IPS-18a (cell line): ENCODE data around the gene CREM.

ENCODE experiments used
- H3K27ac ChIP-seq: one replicate; pipeline ENCODE4 v1.5.1; 2013; ENCODE audit warnings: low read length
- H3K27me3 ChIP-seq: one replicate; pipeline ENCODE4 v1.6.1; 2013; ENCODE audit warnings: mild to moderate bottlenecking, low read length; ENCODE audit not compliant: control insufficient read depth, insufficient read depth
- H3K36me3 ChIP-seq: one replicate; pipeline ENCODE4 v1.6.1; 2013; ENCODE audit warnings: low read depth, low read length; ENCODE audit not compliant: control insufficient read depth
- H3K4me1 ChIP-seq: one replicate; pipeline ENCODE4 v1.6.1; 2013; ENCODE audit warnings: low read depth, low read length; ENCODE audit not compliant: control insufficient read depth
- H3K4me3 ChIP-seq: one replicate; pipeline ENCODE4 v1.5.1; 2013; ENCODE audit warnings: low read length
- H3K9ac ChIP-seq: one replicate; pipeline ENCODE4 v1.6.1; 2013; ENCODE audit warnings: mild to moderate bottlenecking, low read length, moderate library complexity
- H3K9me3 ChIP-seq: one replicate; pipeline ENCODE4 v1.6.1; 2013; ENCODE audit warnings: low read depth, low read length; ENCODE audit not compliant: control insufficient read depth

Gene CREM

DNA sequence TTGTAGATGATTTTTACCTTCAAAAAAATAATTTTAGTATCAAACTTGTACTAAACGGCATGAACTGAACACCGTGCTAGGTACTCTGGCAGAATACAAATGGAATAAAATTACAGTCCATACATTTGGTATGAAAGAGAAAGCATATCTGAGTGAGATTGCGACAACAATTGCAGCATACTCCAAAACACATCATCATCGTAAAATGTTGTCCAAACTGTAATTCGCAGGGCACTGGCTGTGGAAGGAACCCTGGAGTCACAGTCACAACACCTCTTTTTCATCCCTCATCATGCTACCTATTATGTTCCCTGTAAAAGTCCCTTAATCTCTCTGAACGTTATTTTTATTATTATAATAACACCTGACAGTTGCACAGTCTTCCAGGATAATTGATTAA lies 13.5 kb downstream of the CREM start:
- Histone ChIP-seq H3K9me3 (no peaks in the 10 kb centered on the region), H3K27ac (no peak overlapping the region), H3K36me3 (no peaks in the 10 kb centered on the region), H3K4me3 (no peak overlapping the region), H3K27me3 (no peaks in the 10 kb centered on the region), H3K9ac (no peak overlapping the region), H3K4me1 (no peaks in the 10 kb centered on the region)

DNA sequence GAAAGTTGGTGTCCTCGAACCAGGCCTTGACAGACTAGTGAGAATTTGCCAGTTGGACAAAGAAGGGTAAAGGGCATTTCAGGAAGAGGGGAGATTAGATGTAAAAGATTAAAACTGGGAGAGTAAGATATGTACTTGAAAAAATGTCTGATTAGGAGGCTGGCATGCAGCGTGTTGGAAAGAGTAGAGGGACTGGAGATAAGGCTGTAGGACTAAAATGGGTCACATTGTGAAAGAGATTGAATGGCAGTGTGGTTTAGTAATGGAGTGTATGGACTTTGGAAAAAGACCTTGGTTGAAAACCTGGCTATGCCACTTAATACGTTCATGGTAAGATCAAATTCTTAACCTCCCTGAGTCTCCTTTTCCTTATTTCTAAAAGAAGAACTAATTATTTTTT lies 14.1 kb downstream of the CREM start:
- H3K9me3 ChIP-seq: no peaks in the 10 kb centered on the region
- H3K4me1 ChIP-seq: no peaks in the 10 kb centered on the region
- no peak overlapping the region for H3K9ac ChIP-seq
- H3K27ac ChIP-seq: no peak overlapping the region
- H3K4me3 ChIP-seq: no peak overlapping the region
- H3K27me3 ChIP-seq: no peaks in the 10 kb centered on the region
- no peaks in the 10 kb centered on the region for H3K36me3 ChIP-seq

DNA sequence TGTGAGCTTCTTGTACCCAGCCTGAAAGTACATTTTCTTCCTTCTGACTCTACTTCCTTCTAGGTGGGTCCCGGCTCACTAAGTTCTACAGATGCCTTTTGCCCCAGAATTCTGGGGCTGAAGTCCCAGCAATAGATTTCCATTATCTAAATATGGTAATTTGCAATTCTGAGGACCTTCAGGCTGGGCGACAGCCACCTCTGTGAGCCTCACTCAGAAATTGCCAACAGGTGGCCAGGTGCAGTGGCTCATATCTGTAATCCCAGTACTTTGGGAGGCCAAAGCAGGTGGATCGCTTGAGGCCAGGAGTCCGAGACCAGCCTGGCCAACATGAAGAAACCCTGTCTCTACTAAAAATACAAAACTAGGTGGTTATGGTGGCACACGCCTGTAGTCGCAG lies 23.7 kb downstream of the CREM start:
- no peaks in the 10 kb centered on the region for H3K27me3 ChIP-seq
- H3K27ac ChIP-seq: no peak overlapping the region
- no peaks in the 10 kb centered on the region for H3K9me3 ChIP-seq
- H3K36me3 ChIP-seq: no peaks in the 10 kb centered on the region
- H3K4me3 ChIP-seq: no peak overlapping the region
- no peaks in the 10 kb centered on the region for H3K4me1 ChIP-seq
- no peak overlapping the region for H3K9ac ChIP-seq

DNA sequence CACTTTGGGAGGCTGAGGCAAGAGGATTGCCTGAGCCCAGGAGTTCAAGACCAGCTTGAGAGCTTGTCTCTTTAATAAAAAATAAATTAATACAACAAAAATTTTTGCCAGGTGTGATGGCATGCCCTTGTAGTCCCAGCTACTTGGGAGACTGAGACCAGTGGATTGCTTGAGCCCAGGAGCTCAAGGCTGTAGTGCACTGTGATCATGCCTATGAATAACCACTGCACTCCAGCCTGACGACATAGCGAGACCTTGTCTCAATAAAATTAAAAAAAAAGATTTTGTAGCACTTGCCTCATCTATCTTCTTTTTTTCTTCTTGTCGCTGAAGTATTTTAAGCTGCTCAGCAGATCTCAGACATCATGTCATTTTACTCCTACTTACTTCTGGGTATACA lies 26.3 kb downstream of the CREM start:
- no peaks in the 10 kb centered on the region for H3K27me3 ChIP-seq
- no peaks in the 10 kb centered on the region for H3K9me3 ChIP-seq
- no peak overlapping the region for H3K4me3 ChIP-seq
- no peak overlapping the region for H3K9ac ChIP-seq
- no peak overlapping the region for H3K27ac ChIP-seq
- H3K36me3 ChIP-seq: no peaks in the 10 kb centered on the region
- H3K4me1 ChIP-seq: no peaks in the 10 kb centered on the region

DNA sequence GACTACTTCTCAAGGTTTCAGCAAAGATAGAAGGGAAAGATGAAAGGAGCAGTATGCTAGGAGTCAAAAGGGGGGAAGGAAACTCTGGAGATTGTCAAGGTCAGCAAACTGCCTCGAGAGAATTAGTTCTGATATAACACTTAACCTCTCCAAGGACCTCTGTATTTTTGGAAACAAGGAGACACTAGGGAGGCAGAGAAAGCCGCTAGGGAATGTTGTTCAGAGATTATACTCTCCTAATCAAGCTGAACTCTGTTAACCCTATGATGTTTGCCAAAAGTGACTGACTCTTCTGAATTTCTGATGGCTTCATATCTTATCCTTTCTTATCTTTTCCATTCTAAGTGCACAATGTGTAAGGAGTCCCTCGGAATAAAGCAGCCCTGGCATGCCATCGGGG lies 27.1 kb downstream of the CREM start:
- H3K27me3 ChIP-seq: no peaks in the 10 kb centered on the region
- no peaks in the 10 kb centered on the region for H3K9me3 ChIP-seq
- H3K4me1 ChIP-seq: no peaks in the 10 kb centered on the region
- no peak overlapping the region for H3K27ac ChIP-seq
- H3K9ac ChIP-seq: no peak overlapping the region
- H3K4me3 ChIP-seq: no peak overlapping the region
- no peaks in the 10 kb centered on the region for H3K36me3 ChIP-seq

DNA sequence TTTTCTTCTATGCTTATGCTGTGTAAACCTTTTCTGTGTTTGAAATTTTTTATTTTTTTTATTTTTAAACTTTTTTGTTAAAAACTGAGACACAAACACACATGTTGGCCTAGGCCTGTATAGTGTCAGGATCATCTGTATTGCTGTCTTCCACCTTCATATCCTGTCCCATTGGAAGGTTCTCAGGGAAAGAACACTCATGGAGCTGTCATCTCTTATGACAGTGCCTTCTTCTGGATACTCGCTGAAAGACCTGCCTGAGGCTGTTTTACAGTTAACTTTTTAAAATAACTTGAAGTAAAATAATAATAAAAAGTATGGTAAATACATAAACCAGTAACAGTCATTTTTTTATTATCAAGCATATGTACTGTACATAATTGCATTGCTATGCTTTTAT lies 34.1 kb downstream of the CREM start:
- H3K36me3 ChIP-seq: no peaks in the 10 kb centered on the region

DNA sequence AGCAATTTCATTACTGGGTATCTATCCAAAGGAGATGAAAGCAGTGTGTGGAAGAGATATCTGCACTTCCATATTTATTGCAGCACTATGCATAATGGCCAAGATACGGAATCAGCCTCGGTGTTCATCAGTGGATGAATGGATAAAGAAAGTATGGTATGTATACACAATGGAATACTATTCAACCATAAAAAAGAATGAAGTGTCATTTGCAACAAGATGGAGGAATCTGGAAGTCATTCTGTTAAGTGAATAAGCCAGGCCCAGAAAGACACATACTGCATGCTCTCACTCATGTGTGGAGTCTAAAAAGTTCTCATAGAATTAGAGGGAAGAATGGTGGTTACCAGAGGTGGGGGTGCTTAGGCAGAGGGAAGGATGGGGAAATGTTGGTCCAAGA lies 35.3 kb downstream of the CREM start:
- peaks cover 3% of the 10 kb centered on the region for H3K9me3 ChIP-seq
- H3K36me3 ChIP-seq: no peaks in the 10 kb centered on the region
- no peaks in the 10 kb centered on the region for H3K4me1 ChIP-seq
- no peak overlapping the region for H3K27ac ChIP-seq
- H3K27me3 ChIP-seq: no peaks in the 10 kb centered on the region
- H3K4me3 ChIP-seq: no peak overlapping the region
- H3K9ac ChIP-seq: no peak overlapping the region

More for the DNA sequence above, 34.1 kb downstream of the CREM start:
- Histone ChIP-seq H3K4me3 (no peak overlapping the region), H3K27ac (no peak overlapping the region), H3K9me3 (peaks cover 3% of the 10 kb centered on the region), H3K9ac (no peak overlapping the region), H3K4me1 (no peaks in the 10 kb centered on the region), H3K27me3 (no peaks in the 10 kb centered on the region)

DNA sequence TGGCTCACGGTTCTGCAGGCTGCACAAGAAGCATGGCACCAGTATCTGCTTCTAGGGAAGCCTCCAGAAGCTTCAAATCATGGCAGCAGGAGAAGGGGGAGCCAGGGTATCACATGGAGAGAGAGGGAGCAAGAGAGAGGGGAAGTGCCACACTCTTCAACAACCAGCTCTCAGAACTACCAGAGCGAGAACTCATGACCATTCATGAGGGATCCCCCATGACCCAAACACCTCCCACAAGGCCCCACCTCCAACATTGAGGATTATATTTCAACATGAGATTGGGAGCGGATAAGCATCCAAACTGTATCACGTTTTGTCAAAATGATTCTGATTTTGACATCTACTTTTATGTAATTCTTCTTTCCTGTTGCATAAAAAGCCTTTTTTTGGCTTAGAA lies 38.5 kb downstream of the CREM start:
- no peaks in the 10 kb centered on the region for H3K36me3 ChIP-seq
- H3K9ac ChIP-seq: no peak overlapping the region
- H3K4me1 ChIP-seq: no peaks in the 10 kb centered on the region
- H3K4me3 ChIP-seq: no peak overlapping the region
- H3K27ac ChIP-seq: no peak overlapping the region
- no peaks in the 10 kb centered on the region for H3K27me3 ChIP-seq
- H3K9me3 ChIP-seq: no peaks in the 10 kb centered on the region

DNA sequence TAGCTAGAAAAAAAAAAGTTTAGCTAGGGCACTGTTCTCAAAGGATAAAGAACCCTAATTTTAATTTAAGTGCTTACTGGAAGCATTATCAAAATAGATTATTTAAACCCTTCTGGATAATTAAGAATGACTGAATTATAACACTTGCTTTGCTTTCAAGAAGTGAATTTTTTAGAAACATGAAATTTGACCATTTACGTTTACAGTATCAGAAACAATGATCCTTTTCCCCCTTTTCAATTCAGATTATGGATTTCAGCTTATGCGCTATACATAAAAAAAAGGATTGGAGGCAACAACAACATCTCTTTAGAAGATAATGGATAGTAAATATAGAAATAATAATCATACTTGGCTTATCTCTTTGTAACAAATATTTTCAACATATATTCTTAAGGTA lies 39.2 kb downstream of the CREM start:
- Histone ChIP-seq H3K4me3 (no peak overlapping the region), H3K4me1 (no peaks in the 10 kb centered on the region), H3K9me3 (no peaks in the 10 kb centered on the region), H3K36me3 (no peaks in the 10 kb centered on the region), H3K27ac (no peak overlapping the region), H3K9ac (no peak overlapping the region), H3K27me3 (no peaks in the 10 kb centered on the region)

DNA sequence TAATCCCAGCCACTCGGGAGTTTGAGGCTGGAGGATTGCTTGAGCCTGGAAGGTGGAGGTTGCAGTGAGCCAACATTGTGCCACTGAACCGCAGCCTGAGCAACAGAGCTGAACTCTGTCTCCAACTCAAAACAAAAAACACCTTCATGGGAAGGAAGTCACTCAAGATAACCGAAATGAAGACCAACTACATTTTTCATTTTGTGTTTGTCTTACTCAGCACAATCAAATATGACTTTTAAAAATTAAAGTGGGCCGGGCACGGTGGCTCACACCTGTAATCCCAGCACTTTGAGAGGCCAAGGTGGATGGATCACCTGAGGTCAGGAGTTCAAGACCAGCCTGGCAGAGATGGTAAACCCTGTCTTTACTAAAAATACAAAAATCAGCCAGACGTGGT lies 40.0 kb downstream of the CREM start:
- Histone ChIP-seq H3K9me3 (no peaks in the 10 kb centered on the region), H3K36me3 (no peaks in the 10 kb centered on the region), H3K4me1 (no peaks in the 10 kb centered on the region), H3K4me3 (no peak overlapping the region), H3K27ac (no peak overlapping the region), H3K27me3 (no peaks in the 10 kb centered on the region), H3K9ac (no peak overlapping the region)

DNA sequence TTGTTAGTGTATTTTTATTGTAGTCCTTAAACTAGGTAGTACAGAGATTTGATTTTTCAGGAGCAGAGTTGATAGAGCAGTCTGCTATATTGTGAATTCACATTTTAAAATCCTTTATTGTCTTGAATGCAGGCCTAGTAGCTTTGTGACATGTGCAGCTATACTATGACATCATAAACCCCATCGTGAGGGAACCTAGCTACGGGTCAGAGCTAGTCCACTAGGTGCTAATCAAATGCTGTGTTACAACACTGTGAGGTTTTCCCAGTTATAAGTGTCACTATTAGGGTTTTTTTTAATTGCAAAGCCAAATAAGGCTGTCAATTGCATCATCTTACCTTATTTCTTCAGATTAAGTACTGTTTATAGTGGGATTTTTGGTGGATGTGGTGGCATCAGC lies 40.7 kb downstream of the CREM start:
- no peaks in the 10 kb centered on the region for H3K9me3 ChIP-seq
- H3K4me1 ChIP-seq: no peaks in the 10 kb centered on the region
- no peaks in the 10 kb centered on the region for H3K27me3 ChIP-seq
- H3K4me3 ChIP-seq: no peak overlapping the region
- no peaks in the 10 kb centered on the region for H3K36me3 ChIP-seq
- H3K27ac ChIP-seq: no peak overlapping the region
- no peak overlapping the region for H3K9ac ChIP-seq

DNA sequence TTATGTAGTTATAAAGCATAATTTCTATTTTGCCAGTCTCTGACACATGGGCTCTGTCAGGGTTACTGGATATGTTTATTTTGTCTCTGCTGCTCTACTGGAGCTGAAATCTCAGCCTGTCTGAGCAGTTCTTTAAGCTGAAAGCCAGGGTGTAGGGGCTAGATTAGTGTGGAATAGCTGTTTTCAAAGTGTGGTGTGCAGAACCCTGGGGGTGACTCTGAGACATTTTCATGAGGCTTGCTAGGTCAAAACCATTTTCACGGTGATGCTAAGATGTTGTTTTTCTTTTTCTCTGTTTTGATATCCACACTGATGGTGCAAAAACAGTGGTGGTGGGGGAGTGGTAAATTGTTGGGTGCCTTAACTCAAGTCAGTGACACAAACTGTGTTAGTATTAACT lies 45.5 kb downstream of the CREM start:
- no peak overlapping the region for H3K27ac ChIP-seq
- H3K4me1 ChIP-seq: no peaks in the 10 kb centered on the region
- no peaks in the 10 kb centered on the region for H3K27me3 ChIP-seq
- no peak overlapping the region for H3K4me3 ChIP-seq
- no peak overlapping the region for H3K9ac ChIP-seq
- no peaks in the 10 kb centered on the region for H3K9me3 ChIP-seq
- H3K36me3 ChIP-seq: no peaks in the 10 kb centered on the region

DNA sequence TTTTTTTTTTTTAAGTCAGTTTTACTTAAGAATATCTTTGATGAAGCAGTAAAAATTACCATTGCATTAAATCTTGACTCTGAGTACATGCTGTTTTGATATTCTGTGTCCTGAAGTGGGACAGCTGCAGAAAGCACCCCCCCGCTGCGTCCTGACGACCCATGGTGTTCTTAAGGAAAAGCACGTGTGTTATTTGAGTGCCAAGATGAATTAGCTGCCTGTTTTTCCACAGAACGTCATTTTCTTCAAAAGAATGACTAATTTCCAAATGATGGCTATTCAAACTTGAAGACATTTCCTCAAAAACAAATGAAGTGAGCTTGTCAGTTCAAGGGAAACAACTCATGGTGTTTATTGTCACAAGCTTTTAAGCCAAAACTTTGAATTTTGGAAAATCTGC lies 45.9 kb downstream of the CREM start:
- no peaks in the 10 kb centered on the region for H3K4me1 ChIP-seq
- no peak overlapping the region for H3K27ac ChIP-seq
- H3K9me3 ChIP-seq: no peaks in the 10 kb centered on the region
- no peaks in the 10 kb centered on the region for H3K27me3 ChIP-seq
- H3K4me3 ChIP-seq: no peak overlapping the region
- no peaks in the 10 kb centered on the region for H3K36me3 ChIP-seq
- no peak overlapping the region for H3K9ac ChIP-seq
